Measurements from ENCODE around the gene KRTAP4-6.
"Not testable (repeated sequence)": the region's sequence is repeated elsewhere in the genome, so short reads cannot be mapped to it uniquely, and the experiment has no call there.

DNA sequence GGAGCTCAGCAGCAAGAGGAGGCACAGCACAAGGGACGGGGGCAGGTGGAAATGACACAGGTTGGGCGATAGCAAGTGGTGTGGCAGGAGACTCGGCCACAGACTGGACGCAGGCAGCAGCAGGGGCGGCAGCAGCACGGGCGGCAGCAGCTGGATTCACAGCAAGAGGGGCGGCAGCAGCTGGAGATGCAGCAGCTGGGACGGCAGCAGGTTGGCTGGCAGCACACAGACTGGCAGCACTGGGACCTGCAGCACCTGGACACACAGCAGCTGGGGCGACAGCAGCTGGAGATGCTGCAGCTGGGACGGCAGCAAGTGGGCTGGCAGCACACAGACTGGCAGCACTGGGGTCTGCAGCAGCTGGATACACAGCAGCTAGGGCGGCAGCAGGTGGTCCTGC lies 479 bp downstream of the KRTAP4-6 start:
- TF ChIP-seq, protein P1, sequence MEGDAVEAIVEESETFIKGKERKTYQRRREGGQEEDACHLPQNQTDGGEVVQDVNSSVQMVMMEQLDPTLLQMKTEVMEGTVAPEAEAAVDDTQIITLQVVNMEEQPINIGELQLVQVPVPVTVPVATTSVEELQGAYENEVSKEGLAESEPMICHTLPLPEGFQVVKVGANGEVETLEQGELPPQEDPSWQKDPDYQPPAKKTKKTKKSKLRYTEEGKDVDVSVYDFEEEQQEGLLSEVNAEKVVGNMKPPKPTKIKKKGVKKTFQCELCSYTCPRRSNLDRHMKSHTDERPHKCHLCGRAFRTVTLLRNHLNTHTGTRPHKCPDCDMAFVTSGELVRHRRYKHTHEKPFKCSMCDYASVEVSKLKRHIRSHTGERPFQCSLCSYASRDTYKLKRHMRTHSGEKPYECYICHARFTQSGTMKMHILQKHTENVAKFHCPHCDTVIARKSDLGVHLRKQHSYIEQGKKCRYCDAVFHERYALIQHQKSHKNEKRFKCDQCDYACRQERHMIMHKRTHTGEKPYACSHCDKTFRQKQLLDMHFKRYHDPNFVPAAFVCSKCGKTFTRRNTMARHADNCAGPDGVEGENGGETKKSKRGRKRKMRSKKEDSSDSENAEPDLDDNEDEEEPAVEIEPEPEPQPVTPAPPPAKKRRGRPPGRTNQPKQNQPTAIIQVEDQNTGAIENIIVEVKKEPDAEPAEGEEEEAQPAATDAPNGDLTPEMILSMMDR (IDR thresholded peaks at IDR 0.05; ENCODE audit: low read depth, low read length) = not testable (repeated sequence)
- not testable (repeated sequence) for TF ChIP-seq EZH2phosphoT487 (IDR thresholded peaks at IDR 0.05; ENCODE audit: low read depth)
